Activated naive CD8-positive, alpha-beta T cell (primary cell): ENCODE measurements around the gene KRT5.

Experiments
- H3K27ac Mint-ChIP-seq: one replicate; pipeline ENCODE4 v1.8.0; 2021; ENCODE audit warnings: mixed read lengths
- H3K27me3 Mint-ChIP-seq: one replicate; pipeline ENCODE4 v1.8.0; 2021; ENCODE audit warnings: mixed read lengths
- H3K36me3 Mint-ChIP-seq: one replicate; pipeline ENCODE4 v1.8.0; 2021; ENCODE audit warnings: mixed read lengths
- H3K4me1 Mint-ChIP-seq: one replicate; pipeline ENCODE4 v1.8.0; 2021; ENCODE audit warnings: low read depth, mixed read lengths
- H3K4me3 Mint-ChIP-seq: one replicate; pipeline ENCODE4 v1.8.0; 2021; ENCODE audit warnings: mild to moderate bottlenecking, mixed read lengths
- H3K9me3 Mint-ChIP-seq: one replicate; pipeline ENCODE4 v1.8.0; 2021; ENCODE audit warnings: low read depth, mixed read lengths

Gene KRT5

GRCh38 chr12:52474212-52474611 is 46.0 kb downstream of the KRT5 start:
- Mint-ChIP-seq H3K9me3 (no peaks in the 10 kb centered on the region), H3K27ac (no peak overlapping the region), H3K4me3 (no peak overlapping the region), H3K4me1 (no peaks in the 10 kb centered on the region), H3K27me3 (peaks cover 4% of the 10 kb centered on the region), H3K36me3 (no peaks in the 10 kb centered on the region)

GRCh38 chr12:52473768-52474167 is 46.4 kb downstream of the KRT5 start, which contains the start of gene KRT6C:
TSS of gene KRT6C (minus strand) at chr12:52473805. CDS start at chr12:52473737, 68 bp downstream.
- no peaks in the 10 kb centered on the region for H3K36me3 Mint-ChIP-seq
- no peak within 1 kb of the TSS for H3K27ac Mint-ChIP-seq
- H3K9me3 Mint-ChIP-seq, result no peaks in the 10 kb centered on the region
- no peaks in the 10 kb centered on the region for H3K4me1 Mint-ChIP-seq
- no peak within 1 kb of the TSS for H3K4me3 Mint-ChIP-seq
- H3K27me3 Mint-ChIP-seq, result peaks cover 4% of the 10 kb centered on the region

GRCh38 chr12:52469853-52470252 is 50.3 kb downstream of the KRT5 start:
- Mint-ChIP-seq H3K36me3 (no peaks in the 10 kb centered on the region), H3K27me3 (peaks cover 5% of the 10 kb centered on the region), H3K4me1 (no peaks in the 10 kb centered on the region), H3K9me3 (no peaks in the 10 kb centered on the region), H3K27ac (no peak overlapping the region), H3K4me3 (no peak overlapping the region)

GRCh38 chr12:52464897-52465296 is 55.3 kb downstream of the KRT5 start:
- Mint-ChIP-seq H3K27me3 (peaks cover 11% of the 10 kb centered on the region), H3K9me3 (no peaks in the 10 kb centered on the region), H3K36me3 (peaks cover 4% of the 10 kb centered on the region), H3K27ac (no peak overlapping the region), H3K4me1 (no peaks in the 10 kb centered on the region), H3K4me3 (no peak overlapping the region)
